Skeletal muscle cell (primary cell): Measurements from ENCODE around the gene KL.
A peak's percentile ranks its signal among the peaks of the same experiment; 100 is the strongest.

Source experiments
- DNase-seq: peaks from one replicate; pipeline ENCODE4 v3.0.0-alpha.2; 2010; ENCODE audit warnings: low read depth
- H3K4me3 ChIP-seq: 2 replicates; pipeline ENCODE4 v1.5.1; 2011; ENCODE audit warnings: low read depth, mild to moderate bottlenecking, control low read depth, low read length, moderate library complexity

KL gene

DNA sequence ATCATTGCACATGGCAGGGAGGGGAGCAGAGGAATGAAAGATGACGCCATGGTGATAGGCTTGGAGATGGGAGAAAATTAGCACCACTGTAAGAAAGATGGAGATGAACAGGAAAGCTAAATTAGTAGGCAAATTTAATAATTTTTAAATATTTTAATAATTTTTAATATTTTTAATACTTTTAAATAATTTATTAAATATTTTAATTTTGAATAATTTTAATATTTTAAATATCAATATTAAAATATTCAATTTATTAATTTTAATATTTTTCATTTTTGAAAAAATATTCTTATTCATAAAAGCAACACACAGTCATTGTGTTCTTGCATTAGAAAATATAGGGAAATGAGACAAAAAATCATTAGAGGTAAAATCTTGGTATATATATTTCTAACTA lies 15.9 kb upstream of the KL start:
- no peak for DNase-seq
- H3K4me3 ChIP-seq: no peak overlapping the region

DNA sequence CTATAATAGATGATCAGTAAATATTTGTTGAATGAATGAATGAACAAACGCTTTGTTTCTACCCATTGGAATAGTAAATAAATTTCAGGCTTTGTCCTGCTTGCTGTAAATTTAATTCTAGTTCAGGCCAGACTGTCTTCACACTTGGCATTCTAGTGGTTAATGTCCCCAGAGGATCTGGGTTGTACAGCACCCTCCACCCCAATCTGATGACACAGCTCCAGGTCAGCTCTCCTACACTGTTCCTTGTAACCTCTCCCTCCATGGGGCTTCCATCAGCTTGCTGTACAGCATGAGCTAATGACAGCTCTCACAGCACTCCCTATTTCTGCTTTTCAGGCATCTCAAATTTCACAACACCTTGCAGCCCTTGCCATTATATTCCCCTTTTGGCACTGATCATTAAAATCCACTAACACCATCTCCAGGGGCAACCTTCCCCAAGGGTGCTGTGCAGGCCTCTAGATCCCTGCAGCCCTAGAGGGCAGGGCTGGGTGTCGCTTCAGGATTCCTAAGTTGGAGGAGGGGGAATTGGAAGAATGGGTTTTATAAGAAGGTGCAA lies 12.7 kb upstream of the KL start:
- no peak overlapping the region for H3K4me3 ChIP-seq
- no peak for DNase-seq

DNA sequence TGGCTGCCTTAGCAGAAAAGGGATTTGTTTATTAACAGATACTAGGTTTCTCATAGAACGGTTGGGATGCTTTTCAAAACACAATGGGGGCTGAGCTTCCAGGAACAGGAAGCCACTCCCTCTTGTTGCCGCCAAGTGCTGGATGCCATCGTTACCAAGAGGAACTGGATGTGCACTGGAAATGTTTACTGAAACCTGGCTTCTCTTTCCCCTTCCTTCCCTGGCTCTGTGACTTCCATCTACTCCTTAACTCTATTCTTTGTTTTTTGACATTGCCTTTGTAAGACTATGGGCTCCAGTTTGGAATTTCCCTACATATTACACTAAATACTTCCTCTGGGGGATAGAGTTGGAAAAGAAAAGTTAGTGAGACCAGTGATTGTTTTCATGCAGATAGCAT lies 11.7 kb upstream of the KL start:
- no peak overlapping the region for H3K4me3 ChIP-seq
- DNase-seq: no peak

DNA sequence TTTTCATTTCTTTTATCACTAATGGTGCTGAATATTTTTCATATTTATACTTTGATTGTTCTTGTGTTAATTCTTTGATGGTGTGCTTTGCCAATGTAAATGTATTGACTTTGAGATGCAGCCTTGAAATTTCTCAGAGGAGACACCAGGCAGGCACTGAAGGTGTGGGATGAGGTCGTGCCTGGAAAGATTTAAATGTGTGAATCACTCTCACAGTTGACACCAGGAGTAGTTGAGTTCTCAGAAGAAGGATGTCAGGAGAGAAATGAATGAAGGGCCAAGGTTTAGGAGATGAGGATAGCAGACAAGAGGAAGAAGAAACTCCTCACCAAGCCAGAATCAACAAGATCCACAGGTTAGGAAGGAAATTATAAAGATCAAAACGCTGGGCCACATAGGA lies 10.1 kb upstream of the KL start:
- H3K4me3 ChIP-seq: no peak overlapping the region

DNA sequence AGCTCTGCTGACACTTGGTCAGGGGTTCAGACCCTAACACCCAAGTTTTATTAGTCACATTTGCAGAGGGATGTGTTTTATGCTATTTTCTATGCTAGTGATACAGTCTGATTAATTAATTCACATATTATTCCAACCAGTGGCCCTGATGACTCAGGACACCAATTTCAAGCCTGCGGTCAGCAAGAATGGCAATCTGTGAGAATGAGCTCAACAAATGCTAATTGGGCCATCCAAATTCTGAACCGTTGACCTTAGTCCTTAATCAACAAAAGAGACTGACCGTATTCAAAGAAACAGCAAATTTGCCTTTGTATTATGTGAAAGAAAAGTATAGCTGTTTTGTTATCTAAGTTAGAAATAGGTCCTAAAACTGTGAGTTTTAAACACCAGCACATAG lies 9.6 kb upstream of the KL start:
- no peak for DNase-seq
- no peak overlapping the region for H3K4me3 ChIP-seq

More for the DNA sequence above, 10.1 kb upstream of the KL start:
- no peak for DNase-seq

DNA sequence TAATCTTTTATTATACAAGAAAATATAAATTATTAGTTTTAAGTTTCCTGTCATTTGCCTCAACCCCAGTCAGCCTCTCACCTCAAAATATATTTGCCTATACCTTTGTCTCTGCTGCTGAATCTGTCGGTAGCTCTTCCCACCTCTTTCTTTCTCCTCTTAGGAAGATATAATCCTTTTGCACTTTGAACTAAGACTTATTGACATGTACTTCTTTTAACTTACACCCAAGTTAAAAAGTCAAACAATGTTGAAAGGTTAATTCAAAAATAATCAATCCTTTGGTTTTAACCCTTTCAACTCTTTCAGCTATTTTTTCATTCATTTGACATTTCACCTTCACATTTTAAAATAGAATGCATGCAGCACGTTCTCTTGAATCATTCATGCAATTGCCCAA lies 9.0 kb upstream of the KL start:
- no peak for DNase-seq
- no peak overlapping the region for H3K4me3 ChIP-seq

DNA sequence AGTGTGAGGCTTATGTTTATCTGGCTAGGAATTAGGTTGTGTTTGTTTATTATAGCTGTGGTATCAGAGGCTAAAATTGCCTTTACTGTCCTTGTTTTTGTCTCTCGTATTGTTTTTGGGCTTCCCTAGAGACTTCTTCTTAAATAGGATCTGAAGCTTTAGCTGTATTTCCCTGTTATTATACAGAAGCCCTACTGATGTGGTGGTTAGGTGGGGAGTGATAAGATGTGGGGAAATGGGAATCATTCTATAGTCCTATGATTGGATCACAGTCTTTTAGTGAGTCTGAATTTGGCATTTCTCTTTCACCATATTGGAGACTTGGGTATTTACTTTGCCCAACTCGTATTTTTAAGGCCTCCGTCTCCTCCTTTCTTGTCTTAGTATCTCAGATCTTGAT lies 8.3 kb upstream of the KL start:
- no peak overlapping the region for H3K4me3 ChIP-seq
- no peak for DNase-seq

DNA sequence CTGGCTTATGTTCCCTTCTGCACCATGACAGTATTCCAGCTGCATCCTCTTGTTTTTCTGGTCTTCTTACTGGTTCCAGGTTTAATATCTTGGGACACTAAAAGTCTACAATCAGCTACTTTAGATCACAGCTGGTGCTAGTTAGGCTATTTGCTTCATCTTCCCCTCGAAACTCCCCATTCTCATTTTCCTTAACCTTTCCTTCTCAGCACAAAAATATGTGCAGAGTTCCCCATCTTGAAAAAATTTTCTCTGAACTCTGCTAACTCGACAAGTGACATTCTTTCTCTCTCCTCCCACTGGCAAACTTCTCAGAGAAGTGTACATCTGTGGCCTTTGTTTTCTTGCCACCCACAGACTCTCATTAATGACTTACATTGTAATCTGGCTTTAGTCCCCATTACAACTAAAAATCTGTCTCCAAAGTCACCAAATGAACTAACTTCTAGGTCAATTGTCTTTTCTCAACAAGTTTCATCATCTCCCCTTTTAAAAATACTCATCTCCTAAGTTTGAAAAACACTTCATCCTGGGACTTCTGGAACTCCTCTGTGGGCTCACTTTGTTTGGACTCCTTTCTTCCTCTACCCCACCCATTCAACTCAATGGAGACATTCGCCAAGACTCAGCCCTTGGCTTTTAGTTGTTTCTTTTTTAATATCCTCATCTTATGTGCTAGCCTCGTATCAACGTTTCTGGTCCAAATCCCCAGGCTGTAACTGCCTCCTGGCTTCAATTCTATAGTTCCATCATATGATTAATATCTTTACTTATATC lies 7.1 kb upstream of the KL start:
- DNase-seq: no peak

DNA sequence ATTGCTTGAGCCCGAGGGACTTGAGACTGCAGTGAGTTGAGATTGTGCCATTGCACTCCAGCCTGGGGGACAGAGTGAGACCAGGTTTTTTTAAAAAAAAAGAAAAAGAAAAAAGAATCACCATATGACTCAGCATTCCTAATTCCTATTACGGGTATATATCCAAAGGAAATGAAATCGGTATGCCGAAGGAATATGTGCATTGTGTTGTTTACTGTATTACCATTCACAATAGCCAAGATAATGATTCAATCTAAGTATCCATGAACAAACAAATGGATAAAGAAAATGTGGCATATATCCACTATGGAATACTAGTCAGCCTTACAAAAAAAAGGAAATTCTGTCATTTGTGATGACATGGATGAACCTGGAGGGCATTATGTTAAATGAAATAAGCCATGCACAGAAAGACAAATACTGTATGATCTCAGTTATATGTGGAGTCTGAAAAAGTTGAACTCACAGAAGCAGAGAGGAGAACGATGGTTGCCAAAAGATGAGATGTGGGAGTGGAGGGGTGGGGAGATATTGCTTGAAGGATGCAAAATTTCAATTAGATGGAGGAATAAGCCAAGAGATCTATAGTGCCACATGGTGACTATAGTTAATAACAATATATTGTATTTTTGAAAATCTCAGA lies 4.3 kb upstream of the KL start:
- no peak overlapping the region for H3K4me3 ChIP-seq
- DNase-seq: no peak

More for the DNA sequence above, 7.1 kb upstream of the KL start:
- no peak overlapping the region for H3K4me3 ChIP-seq

DNA sequence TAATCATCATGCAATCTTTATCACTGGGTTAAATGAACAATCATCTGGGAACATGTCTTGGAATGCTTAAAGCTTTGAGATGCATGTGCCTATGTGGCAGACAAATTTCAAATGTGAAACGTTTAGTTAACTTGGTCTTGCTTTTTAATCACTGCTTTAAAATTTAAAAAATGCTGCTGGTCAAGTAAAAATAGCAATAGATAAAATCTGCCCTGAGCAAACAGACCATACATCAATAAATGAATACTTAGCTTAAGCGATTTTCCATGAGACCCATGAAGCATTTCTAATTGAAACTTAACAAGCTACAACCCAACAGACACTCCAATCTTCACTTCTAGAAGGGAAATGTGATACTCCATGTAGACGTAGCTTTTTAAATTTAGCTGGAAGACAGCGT lies 1.9 kb upstream of the KL start:
- no peak for DNase-seq
- no peak overlapping the region for H3K4me3 ChIP-seq

DNA sequence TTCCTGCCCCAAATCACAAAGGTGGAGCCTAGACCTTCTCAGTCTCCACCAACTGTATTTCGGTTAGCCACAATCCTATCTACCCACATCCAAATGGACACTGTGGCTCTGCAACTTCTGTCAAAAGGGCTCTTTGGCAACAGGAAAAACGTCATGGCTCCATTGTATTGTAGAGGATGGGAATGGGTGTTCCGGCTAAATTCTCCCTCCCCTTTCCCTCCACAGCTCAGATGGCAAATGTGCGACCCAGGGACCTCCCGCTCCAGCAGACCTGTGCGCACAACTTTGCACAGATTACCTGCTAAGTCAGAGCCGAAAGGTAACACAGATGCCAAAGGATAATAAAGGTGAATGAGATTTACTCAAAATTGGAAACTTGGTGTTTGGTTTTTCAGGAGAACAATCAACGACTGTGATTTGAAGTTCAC lies 968 bp upstream of the KL start:
- DNase-seq: no peak
- H3K4me3 ChIP-seq: no peak overlapping the region

DNA sequence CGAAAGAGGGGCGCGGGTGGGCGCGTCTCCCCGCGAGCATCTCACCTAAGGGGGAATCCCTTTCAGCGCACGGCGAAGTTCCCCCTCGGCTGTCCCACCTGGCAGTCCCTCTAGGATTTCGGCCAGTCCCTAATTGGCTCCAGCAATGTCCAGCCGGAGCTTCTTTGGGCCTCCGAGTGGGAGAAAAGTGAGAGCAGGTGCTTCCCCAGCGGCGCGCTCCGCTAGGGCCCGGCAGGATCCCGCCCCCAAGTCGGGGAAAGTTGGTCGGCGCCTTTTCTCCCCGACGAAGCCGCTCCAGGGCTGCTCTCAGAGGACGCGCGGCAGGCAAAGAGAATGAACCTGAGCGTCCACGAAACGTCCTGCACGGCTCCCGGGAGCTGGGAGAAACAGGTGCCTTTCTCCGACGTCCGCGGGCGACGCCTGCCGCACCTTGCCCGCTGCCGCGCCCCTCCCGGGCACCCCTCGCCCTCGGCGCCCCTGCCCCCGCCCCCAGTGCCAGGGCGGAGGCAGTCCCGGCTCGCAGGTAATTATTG lies 366 bp upstream of the KL start:
- H3K4me3 ChIP-seq: no peak overlapping the region
- no peak for DNase-seq

DNA sequence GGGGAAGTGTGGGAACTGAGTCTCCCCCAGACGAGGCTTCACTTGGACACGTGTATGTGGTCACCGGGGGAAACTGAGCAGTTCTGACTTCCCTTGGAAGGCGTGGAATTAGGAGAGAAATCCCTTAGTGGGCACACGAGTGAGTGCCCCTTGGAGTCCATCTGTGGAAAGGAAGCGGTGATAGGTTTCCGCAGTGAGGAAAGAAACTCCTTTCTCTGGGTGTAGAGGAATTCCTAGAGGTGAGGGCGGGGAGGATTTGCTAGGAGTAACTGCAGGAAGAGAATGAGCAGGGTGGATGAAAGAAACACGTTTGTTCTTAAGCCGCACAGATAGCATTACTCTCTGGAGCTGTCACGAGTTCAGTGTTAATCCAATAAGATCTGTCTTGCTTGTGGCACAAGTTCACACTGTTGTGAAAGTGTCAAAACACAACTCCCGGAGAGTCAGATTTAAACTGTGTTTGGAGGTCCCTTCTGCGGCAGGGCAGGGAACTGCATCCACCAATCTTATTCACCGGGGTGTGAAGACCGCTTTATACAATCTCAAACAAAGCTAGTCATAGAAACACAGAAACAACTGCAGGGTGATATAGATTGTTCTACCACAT lies 1.2 kb downstream of the KL start:
- H3K4me3 ChIP-seq: no peak overlapping the region

DNA sequence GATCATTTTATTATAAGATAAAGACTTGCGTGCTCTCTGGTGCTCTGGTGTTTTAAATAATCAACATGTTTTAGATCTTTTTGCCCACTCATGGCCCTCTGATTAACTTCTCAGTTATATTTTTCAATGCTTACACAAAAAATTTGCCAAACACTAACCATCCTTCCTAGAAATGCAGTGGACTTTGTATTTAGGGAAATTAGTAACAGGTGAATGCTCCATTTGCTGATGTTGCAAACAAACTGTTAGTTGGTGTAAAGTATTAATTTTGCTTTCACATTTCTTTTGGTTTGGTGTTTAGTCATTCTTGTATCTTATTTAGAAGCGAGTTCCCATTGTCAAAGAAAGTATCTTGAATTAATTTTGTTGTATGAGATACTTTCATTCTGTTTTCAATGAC lies 2.7 kb downstream of the KL start:
- DNase-seq: no peak
- H3K4me3 ChIP-seq: no peak overlapping the region

More for the DNA sequence above, 1.2 kb downstream of the KL start:
- DNase-seq: peak; percentile 1

DNA sequence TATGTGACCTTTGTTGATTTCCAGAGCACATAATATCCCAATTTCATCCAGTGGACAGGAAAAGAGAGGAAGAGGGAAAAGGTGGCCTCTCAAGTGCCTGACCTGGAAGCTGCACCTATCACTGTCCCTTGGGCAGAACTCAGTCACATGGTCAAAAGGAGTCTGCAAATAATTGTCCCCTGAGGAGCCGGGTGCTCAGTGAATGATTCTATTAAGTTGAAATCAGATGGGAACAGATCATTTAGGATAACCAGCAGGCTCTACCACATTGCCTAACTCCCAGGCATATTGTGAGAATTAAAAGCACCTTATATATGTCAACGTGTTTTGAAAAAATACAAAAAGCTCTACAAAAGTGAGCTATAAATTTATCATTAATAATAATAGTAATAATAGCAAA lies 6.8 kb downstream of the KL start:
- no peak for DNase-seq
- H3K4me3 ChIP-seq: no peak overlapping the region

DNA sequence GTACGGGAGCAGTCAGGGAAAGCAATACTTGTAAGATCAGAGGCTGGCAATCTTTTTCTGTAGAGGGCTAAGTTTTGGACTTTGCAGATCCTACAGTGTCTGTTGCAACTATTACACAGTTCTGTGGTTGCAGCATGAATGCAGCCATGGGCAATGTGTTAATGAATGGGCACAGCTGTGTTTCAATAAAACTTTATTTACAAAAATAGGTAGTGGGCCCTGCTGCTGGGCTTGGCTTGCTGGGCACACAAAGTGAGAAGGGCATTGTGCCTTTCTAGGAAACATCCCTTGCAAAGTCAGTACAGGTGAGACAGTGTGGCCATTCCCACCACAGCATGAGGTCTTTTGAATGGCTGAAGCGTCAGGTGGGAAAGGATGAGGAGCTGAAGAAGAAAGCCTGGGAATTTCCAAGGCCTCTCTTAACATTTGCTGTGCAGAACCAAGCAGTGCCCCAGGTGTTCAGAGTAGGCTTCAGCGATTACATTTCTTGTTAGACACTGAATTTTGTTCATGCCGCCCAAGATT lies 9.1 kb downstream of the KL start:
- DNase-seq: no peak
- H3K4me3 ChIP-seq: no peak overlapping the region

DNA sequence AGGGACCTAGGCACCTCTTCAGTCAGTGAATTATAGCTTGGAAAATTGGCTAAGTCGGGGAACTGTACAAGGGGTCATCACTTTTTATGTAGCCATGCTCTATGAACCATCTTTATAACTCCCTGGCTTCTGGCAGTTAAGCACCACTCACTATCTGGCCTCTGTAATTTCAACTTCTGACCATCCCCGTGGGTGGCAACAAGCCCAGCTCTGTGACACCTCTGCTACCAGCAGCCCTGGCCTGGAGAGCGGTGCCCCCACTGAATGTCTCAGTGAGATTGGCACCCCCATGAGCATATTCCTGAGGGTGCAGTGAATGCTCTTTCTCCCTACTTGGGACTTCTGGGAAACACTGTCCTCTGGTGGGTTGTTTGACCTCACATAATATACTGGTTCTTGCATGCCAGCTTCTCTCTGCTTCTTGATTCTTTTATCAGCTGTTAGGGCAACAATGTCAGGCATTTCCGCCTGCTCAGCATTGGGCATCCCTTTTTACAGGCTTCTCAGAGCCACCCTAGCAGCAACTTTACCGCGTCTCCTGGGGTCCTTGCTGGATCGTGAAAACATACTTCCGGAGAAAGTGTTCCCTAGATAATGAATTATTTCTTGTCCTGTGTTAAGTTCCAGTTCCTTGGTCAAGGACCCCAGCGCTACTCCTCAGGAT lies 10.4 kb downstream of the KL start:
- no peak for DNase-seq
- no peak overlapping the region for H3K4me3 ChIP-seq

DNA sequence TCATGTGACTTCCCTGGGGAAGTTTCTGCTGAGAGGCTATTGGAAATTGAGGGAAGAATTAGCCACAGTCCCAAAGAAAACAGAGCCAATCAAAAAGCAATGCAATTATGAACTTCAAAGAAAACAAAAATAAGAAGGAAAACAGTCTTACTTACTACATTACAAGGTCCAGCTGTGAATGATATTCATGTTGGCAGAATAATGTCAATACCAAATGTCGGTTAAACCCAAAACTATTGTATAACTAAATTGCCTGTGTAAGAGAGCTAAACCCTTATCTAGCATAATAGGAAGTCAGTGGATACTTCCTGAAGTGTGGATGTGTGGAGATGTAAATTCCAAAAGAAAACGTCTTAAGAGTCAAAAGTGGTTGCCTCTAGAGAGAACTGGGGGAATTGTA lies 12.4 kb downstream of the KL start:
- H3K4me3 ChIP-seq: no peak overlapping the region
- no peak for DNase-seq

DNA sequence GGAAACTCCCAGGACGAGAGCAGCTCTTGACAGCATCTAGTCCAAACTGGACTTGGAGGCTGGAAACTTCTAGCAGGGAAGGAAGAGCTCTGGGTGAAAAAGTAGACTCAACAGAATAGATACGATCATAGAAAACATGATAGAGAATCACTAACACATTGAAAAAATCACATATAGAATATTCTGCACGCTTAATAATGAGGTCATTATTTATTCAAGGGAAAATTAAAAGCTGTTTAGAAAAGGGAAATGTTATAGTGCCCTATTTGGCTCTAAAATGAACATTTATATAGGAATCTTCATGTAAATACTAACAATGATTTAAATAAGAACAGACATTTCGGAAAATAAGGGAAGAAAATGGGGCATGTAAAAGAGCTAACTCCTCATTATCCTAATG lies 15.1 kb downstream of the KL start:
- no peak for DNase-seq
- H3K4me3 ChIP-seq: no peak overlapping the region
